ENCODE data around the gene TRAPPC2L.

The TRAPPC2L gene

DNA sequence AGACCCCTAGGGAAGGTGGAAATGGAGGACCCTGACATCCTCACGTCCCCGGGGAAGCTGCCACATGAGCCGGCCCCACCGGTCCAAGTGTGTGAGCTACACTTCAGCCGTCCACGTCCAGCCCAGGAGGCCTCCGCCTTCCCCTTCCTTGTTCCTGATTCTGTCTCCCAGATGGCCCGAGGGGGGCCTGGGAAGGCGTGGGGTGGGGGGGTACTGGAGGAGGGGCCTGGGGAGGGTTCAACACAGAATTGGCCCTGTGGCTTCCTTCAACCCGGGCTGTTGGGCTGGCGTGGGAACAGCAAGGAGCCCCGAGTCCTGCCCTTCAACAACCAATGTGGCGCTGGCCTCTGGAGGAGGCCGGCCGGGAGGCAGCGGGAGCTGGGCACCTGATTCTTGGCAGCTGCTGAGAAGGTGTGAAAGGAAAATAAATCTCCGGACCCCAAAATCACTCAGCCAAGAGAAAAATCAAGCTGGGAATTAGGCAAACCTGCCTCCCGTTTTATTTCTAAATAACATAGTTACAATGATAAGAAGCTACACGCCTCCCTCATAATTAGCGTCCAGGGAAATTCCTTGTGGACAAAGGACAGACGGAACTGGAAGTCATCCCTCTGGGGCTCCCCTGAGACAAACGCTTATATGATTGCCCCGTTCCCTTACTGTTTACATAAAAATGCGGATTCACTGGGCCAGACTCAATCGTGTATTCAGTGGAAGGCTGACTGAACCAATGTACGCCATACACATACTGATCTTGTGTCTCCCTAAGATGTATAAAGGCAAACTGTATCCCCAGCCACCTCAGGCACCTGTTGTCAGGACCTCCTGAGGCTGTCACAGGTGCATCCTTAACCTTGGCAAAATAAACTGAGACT, 43.4 kb upstream of the TRAPPC2L start:
- Histone ChIP-seq H3K4me1 (ENCODE audit: low read length) (peaks cover 6% of the 10 kb centered on the region; the same call in 1 of the 2 replicates), H3K4me2 (ENCODE audit: low read depth, low read length) (no peak overlapping the region), H3K9me2 (replicated peaks; ENCODE audit: insufficient read depth, low read length) (no peaks in the 10 kb centered on the region), H3K79me2 (ENCODE audit: low read length) (peaks cover 23% of the 10 kb centered on the region), H4K20me1 (ENCODE audit: insufficient read depth, low read length) (no peaks in the 10 kb centered on the region), H3K9me3 (replicated peaks; ENCODE audit: insufficient read depth, low read length) (no peaks in the 10 kb centered on the region), H3K27me3 (replicated peaks; ENCODE audit: insufficient read depth, low read length) (0 out of 2 replicates have a peak, but pooled peaks cover 4% of the 10 kb centered on the region), H2AFZ (ENCODE audit: low read length) (no peak overlapping the region), H3K36me3 (replicated peaks; ENCODE audit: insufficient read depth, low read length) (no peaks in the 10 kb centered on the region), H3K27ac (ENCODE audit: low read length) (no peak overlapping the region), H3F3A (ENCODE audit: insufficient read depth, low read length) (peaks cover 10% of the 10 kb centered on the region; the same call in 1 of the 2 replicates), H3K4me3 (ENCODE audit: low read length) (no peak overlapping the region), H3K9ac (ENCODE audit: low read length) (no peak overlapping the region)
- TF ChIP-seq EZH2phosphoT487 (IDR thresholded peaks at IDR 0.05; ENCODE audit: low read length): no peak
- TF ChIP-seq EZH2 (optimal IDR thresholded peaks at IDR 0.05; ENCODE audit: low read depth, low read length): no peak
- TF ChIP-seq, protein P1, sequence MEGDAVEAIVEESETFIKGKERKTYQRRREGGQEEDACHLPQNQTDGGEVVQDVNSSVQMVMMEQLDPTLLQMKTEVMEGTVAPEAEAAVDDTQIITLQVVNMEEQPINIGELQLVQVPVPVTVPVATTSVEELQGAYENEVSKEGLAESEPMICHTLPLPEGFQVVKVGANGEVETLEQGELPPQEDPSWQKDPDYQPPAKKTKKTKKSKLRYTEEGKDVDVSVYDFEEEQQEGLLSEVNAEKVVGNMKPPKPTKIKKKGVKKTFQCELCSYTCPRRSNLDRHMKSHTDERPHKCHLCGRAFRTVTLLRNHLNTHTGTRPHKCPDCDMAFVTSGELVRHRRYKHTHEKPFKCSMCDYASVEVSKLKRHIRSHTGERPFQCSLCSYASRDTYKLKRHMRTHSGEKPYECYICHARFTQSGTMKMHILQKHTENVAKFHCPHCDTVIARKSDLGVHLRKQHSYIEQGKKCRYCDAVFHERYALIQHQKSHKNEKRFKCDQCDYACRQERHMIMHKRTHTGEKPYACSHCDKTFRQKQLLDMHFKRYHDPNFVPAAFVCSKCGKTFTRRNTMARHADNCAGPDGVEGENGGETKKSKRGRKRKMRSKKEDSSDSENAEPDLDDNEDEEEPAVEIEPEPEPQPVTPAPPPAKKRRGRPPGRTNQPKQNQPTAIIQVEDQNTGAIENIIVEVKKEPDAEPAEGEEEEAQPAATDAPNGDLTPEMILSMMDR (IDR thresholded peaks at IDR 0.05; ENCODE audit: low read length): no peak
- no peak for DNase-seq

DNA sequence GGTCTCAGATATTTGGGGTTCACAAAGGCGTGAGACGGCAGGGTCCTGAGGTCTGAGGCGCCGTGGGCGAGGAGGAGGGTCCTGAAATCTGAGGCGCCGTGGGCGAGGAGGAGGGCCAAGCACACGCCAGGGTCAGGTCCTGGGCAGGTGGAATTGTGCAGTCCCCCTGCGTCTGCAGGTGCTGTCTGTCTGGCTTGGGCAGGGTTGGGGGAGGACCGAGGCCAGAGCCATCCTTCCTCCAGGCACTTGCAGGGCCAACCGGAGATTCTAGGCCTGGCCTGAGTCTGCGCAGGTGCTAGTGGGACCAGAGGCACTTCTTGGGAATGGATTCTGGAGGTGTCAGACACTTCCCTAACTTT, 42.8 kb upstream of the TRAPPC2L start:
- Histone ChIP-seq H3K4me1 (ENCODE audit: low read length) (peaks cover 6% of the 10 kb centered on the region; the same call in 1 of the 2 replicates), H3K9me3 (replicated peaks; ENCODE audit: insufficient read depth, low read length) (no peaks in the 10 kb centered on the region), H3F3A (ENCODE audit: insufficient read depth, low read length) (peaks cover 10% of the 10 kb centered on the region; the same call in 1 of the 2 replicates), H3K4me3 (ENCODE audit: low read length) (no peak overlapping the region), H3K79me2 (ENCODE audit: low read length) (peaks cover 23% of the 10 kb centered on the region), H3K4me2 (ENCODE audit: low read depth, low read length) (no peak overlapping the region), H3K9ac (ENCODE audit: low read length) (no peak overlapping the region), H3K9me2 (replicated peaks; ENCODE audit: insufficient read depth, low read length) (no peaks in the 10 kb centered on the region), H2AFZ (ENCODE audit: low read length) (no peak overlapping the region), H3K36me3 (replicated peaks; ENCODE audit: insufficient read depth, low read length) (no peaks in the 10 kb centered on the region), H3K27ac (ENCODE audit: low read length) (no peak overlapping the region), H4K20me1 (ENCODE audit: insufficient read depth, low read length) (no peaks in the 10 kb centered on the region), H3K27me3 (replicated peaks; ENCODE audit: insufficient read depth, low read length) (0 out of 2 replicates have a peak, but pooled peaks cover 4% of the 10 kb centered on the region)
- DNase-seq: no peak
- TF ChIP-seq, protein P1 (IDR thresholded peaks at IDR 0.05; ENCODE audit: low read length): no peak
- TF ChIP-seq EZH2phosphoT487 (IDR thresholded peaks at IDR 0.05; ENCODE audit: low read length): no peak
- no peak for TF ChIP-seq EZH2 (optimal IDR thresholded peaks at IDR 0.05; ENCODE audit: low read depth, low read length)

DNA sequence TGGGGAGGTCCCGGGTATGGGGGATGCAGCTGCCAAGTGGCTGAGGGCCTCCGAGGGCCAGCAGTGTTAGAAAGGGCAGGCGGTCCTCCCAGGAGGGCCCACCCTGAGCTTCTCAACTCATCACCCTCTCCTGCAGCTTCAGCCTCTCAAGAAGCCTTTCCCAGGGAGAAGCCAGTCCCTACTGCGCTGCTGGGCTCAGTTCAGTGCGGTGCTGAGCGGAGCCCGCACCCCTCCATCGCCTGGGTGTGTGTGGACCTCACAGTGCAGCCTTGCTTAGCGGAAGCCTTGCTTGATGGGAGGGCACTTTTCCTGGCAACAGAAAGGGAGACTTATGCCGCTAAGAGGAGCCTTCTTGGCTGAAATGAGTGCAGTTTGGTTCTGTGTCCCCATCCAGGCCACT, 41.7 kb upstream of the TRAPPC2L start:
- Histone ChIP-seq H3K27me3 (replicated peaks; ENCODE audit: insufficient read depth, low read length) (0 out of 2 replicates have a peak, but pooled peaks cover 4% of the 10 kb centered on the region), H3K9me3 (replicated peaks; ENCODE audit: insufficient read depth, low read length) (no peaks in the 10 kb centered on the region), H3K4me2 (ENCODE audit: low read depth, low read length) (no peak overlapping the region), H3K4me3 (ENCODE audit: low read length) (no peak overlapping the region), H4K20me1 (ENCODE audit: insufficient read depth, low read length) (no peaks in the 10 kb centered on the region), H3K27ac (ENCODE audit: low read length) (no peak overlapping the region), H3K4me1 (ENCODE audit: low read length) (peaks cover 3% of the 10 kb centered on the region; the same call in 1 of the 2 replicates), H3K9me2 (replicated peaks; ENCODE audit: insufficient read depth, low read length) (no peaks in the 10 kb centered on the region), H3K79me2 (ENCODE audit: low read length) (peaks cover 13% of the 10 kb centered on the region), H2AFZ (ENCODE audit: low read length) (no peak overlapping the region), H3F3A (ENCODE audit: insufficient read depth, low read length) (peaks cover 6% of the 10 kb centered on the region; the same call in 1 of the 2 replicates), H3K9ac (ENCODE audit: low read length) (no peak overlapping the region), H3K36me3 (replicated peaks; ENCODE audit: insufficient read depth, low read length) (no peaks in the 10 kb centered on the region)
- no peak for DNase-seq
- TF ChIP-seq EZH2phosphoT487 (IDR thresholded peaks at IDR 0.05; ENCODE audit: low read length) (no peak), EZH2 (optimal IDR thresholded peaks at IDR 0.05; ENCODE audit: low read depth, low read length) (no peak)
- TF ChIP-seq, protein P1 (IDR thresholded peaks at IDR 0.05; ENCODE audit: low read length): no peak
